Measurements from ENCODE around the gene RBP7.

- TF ChIP-seq CTCF (IDR thresholded peaks at IDR 0.05): no peak
- TF ChIP-seq POLR2AphosphoS5 (IDR thresholded peaks at IDR 0.05): no peak
Observed at GRCh38 chr1:9993561-9994075, 3.4 kb upstream of the RBP7 start.
